HepG2 (cell line): ENCODE results near the gene MRPS35. TPM values are rescaled to one million over a fixed set of nuclear protein-coding genes. Genes with fewer than 3 reads are reported as not detected.

Experiments
- ATAC-seq: fragments of 200-7000 bp; cut with Tn5 transposase; 3 replicates; pipeline ENCODE4 v1.9.1; 2020; ENCODE audit warnings: mild to moderate bottlenecking, moderate library complexity
- BruUV-seq: library from RNA; stranded (reverse); fragments of 400-500 nt; replicated peaks from 2 replicates; lab custom pipeline; 2021; lab: Mats Ljungman, UMichigan
- CTCF ChIA-PET: fragments of 300-600 bp; formaldehyde crosslinking; extraction: SDS; loops from one replicate; lab custom pipeline; 2021; ENCODE audit warnings: low total read pairs, inconsistent platforms, low intra/inter-chr PET ratio; lab: Yijun Ruan, JAX
- POLR2A ChIA-PET: fragments of 350-600 bp; sonication (Branson Sonifier 250); formaldehyde crosslinking; loops from one replicate; lab custom pipeline; 2020; ENCODE audit warnings: antibody characterized with exemption, inconsistent platforms; lab: Yijun Ruan, JAX
- DNase-seq: peaks from one replicate; pipeline ENCODE4 v3.0.0-alpha.2; 2015; ENCODE audit warnings: low spot score
- FAIRE-seq: peaks from 3 replicates; lab custom pipeline; 2011; peaks lifted over from hg19 to GRCh38; lab: Jason Lieb, UNC
- H2AFZ ChIP-seq: one replicate; pipeline ENCODE4 v1.6.1; 2011; ENCODE audit warnings: low read length, inconsistent platforms
- H3K27ac ChIP-seq: fragments of 300-600 bp; 3 replicates; pipeline ENCODE4 v1.8.0; 2011; ENCODE audit warnings: mixed run types, mild to moderate bottlenecking, mixed read lengths, low read length, inconsistent platforms; ENCODE audit not compliant: insufficient read depth; ENCODE audit errors: extremely low read length
- H3K27me3 ChIP-seq, 2 experiments: fragments of 200-600 bp in 1 of 2; 2 replicates in 1 of 2; 3 replicates in 1 of 2; pipeline versions ENCODE4 v1.6.0 to v1.8.0; 2011; ENCODE audit warnings: low read length in 2 of 2, mild to moderate bottlenecking in 2 of 2, moderate library complexity in 2 of 2, inconsistent platforms in 1 of 2; ENCODE audit not compliant: insufficient read depth in 2 of 2, control insufficient read depth in 1 of 2
- H3K36me3 ChIP-seq, 2 experiments: fragments of 200-600 bp in 1 of 2; replicated peaks in 1 of 2; 2 replicates in 1 of 2; 3 replicates in 1 of 2; pipeline versions ENCODE4 v1.5.1 to v1.8.0; 2011; ENCODE audit warnings: low read length in 2 of 2, inconsistent platforms in 1 of 2; ENCODE audit not compliant: insufficient read depth in 2 of 2, control insufficient read depth in 1 of 2
- H3K4me1 ChIP-seq: 2 replicates; pipeline ENCODE4 v1.5.1; 2012; ENCODE audit warnings: low read length, inconsistent platforms; ENCODE audit not compliant: insufficient read depth
- H3K4me2 ChIP-seq: 2 replicates; pipeline ENCODE4 v1.6.0; 2011; ENCODE audit warnings: low read depth, low read length, inconsistent platforms
- H3K4me3 ChIP-seq, 3 experiments: fragments of 200-600 bp in 1 of 3; sonication (generic), shearing (Covaris generic) in 1 of 3; replicated peaks in 1 of 3; 2 replicates each; pipeline ENCODE4 v1.5.1; 2011 to 2016; ENCODE audit warnings: low read length in 3 of 3, inconsistent platforms in 2 of 3, low read depth in 2 of 3, mild to moderate bottlenecking in 2 of 3, control low read depth in 1 of 3, mixed read lengths in 1 of 3; ENCODE audit not compliant: insufficient read depth in 1 of 3
- H3K79me2 ChIP-seq: one replicate; pipeline ENCODE4 v1.6.1; 2011; ENCODE audit warnings: low read length, inconsistent platforms; ENCODE audit not compliant: insufficient read depth
- H3K9ac ChIP-seq: 2 replicates; pipeline ENCODE4 v1.6.0; 2011; ENCODE audit warnings: mild to moderate bottlenecking, low read depth, low read length, inconsistent platforms; ENCODE audit not compliant: insufficient read depth
- H3K9me3 ChIP-seq: 2 replicates; pipeline ENCODE4 v1.5.1; 2012; ENCODE audit warnings: mild to moderate bottlenecking, low read length
- H4K20me1 ChIP-seq: 2 replicates; pipeline ENCODE4 v1.6.0; 2011; ENCODE audit warnings: inconsistent platforms, mild to moderate bottlenecking, low read length, moderate library complexity; ENCODE audit not compliant: insufficient read depth
- CCAR2 ChIP-seq: fragments of 200-400 bp; formaldehyde crosslinking; optimal IDR thresholded peaks from 2 replicates; pipeline ENCODE3; 2018; ENCODE audit warnings: low read depth, mild to moderate bottlenecking, low read length, moderate library complexity
- MED13 ChIP-seq: sonication (generic); formaldehyde crosslinking; IDR thresholded peaks from 2 replicates; pipeline ENCODE4 v1.5.0; 2020; ENCODE audit warnings: missing genetic modification reagents
- TEAD3 ChIP-seq: optimal IDR thresholded peaks from 2 replicates; pipeline ENCODE3; 2016; ENCODE audit warnings: borderline replicate concordance
- ZFP37 ChIP-seq: sonication (generic); formaldehyde crosslinking; IDR thresholded peaks from 2 replicates; pipeline ENCODE4 v1.4.0; 2020; ENCODE audit warnings: missing genetic modification reagents, borderline replicate concordance
- ZNF121 ChIP-seq: sonication (generic); formaldehyde crosslinking; IDR thresholded peaks from 2 replicates; pipeline ENCODE4 v1.5.0; 2020; ENCODE audit warnings: mild to moderate bottlenecking, missing genetic modification reagents
- ZNF577 ChIP-seq: sonication (generic); formaldehyde crosslinking; IDR thresholded peaks from 2 replicates; pipeline ENCODE4 v1.4.0; 2020; ENCODE audit warnings: mild to moderate bottlenecking, low read depth, missing genetic modification reagents, borderline replicate concordance
- ZNF770 ChIP-seq: sonication (generic); formaldehyde crosslinking; IDR thresholded peaks from 2 replicates; pipeline ENCODE4 v1.5.0; 2020; ENCODE audit warnings: mild to moderate bottlenecking, missing genetic modification reagents
- ZNF772 ChIP-seq: sonication (generic); formaldehyde crosslinking; IDR thresholded peaks from 2 replicates; pipeline ENCODE4 v1.5.0; 2020; ENCODE audit warnings: mild to moderate bottlenecking, missing genetic modification reagents
- WGBS: methylation state at CpG from one replicate; pipeline ENCODE4 v1.1.6; 2017; ENCODE audit warnings: low lambda C conversion rate; 5-methylcytosine and 5-hydroxymethylcytosine counted together
- in situ Hi-C: cut with HindIII; loops from 2 replicates; pipeline ENCODE4 v1.10.0; 2017; ENCODE audit warnings: low pct_unique_long_range_greater_than_20kb; ENCODE audit not compliant: extremely low pct_ligation_motif_present
- intact Hi-C: fragments of 100-400 bp; cut with micrococcal nuclease; formaldehyde crosslinking; loops from one replicate; pipeline ENCODE4 v1.10.0; 2022; ENCODE audit not compliant: unreplicated experiment
- polyA plus RNA-seq, 8 experiments: library from polyadenylated mRNA; depleted of rRNA in 3 of 8; stranded (reverse) in 7 of 8; unstranded in 1 of 8; fragments of >200 nt; fragmentation: Illumina TruSeq in 4 of 8; extraction: Trizol in 4 of 8; gene quantifications; 2 replicates each; pipeline versions ENCODE4 v1.2.1 to v1.2.3, GENCODE V29; 2011 to 2016; ENCODE audit warnings: low read depth in 4 of 8, missing spikeins in 1 of 8, mixed read lengths in 1 of 8; ENCODE audit not compliant: insufficient read depth in 1 of 8
- total RNA-seq, 5 experiments: library from RNA; depleted of rRNA; stranded (reverse); fragments of >200 nt; fragmentation: Illumina TruSeq; extraction: Trizol; gene quantifications; 2 replicates each; pipeline ENCODE4 v1.2.3, GENCODE V29; 2016; ENCODE audit warnings: low read depth in 1 of 5

Gene MRPS35
- total and polyA plus RNA-seq, 2 of the 13 experiments (the other 11 are each of a cell fraction or from before 2014, with no cell fraction given), result 63.4 to 104 TPM

DNA sequence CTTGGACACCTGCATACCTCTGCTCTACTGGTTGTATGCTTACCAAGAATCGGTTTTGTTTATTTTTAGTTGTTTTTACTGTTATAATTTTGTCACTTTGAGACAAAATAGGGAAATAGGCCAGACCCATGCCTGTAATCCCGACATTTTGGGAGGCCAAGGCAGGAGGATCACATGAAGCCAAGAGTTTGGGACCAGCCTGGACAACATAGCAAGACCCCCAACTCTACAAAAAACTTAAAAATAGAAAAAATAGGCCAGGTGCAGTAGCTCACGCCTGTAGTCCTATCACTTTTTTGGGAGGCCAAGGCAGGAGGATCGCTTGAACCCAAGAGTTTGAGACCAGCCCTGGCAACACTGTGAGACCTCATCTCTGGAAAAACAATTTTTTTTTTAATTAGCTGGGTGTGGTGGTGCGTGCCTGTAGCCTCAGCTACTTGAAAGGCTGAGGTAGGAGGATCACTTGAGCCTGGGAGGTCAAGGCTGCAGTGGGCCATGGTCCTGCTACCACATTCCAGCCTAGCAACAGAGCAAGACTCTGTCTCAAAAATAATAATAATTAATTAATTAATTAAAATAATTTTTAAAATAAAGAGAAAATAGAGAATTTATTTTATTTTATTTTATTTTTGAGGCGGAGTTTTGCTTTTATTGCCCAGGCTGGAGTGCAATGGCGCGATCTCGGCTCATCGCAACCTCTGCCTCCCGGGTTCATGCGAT is 1.3 kb upstream of the MRPS35 start:
- in situ Hi-C loops, result no loop called here

More for the DNA sequence above, 1.3 kb upstream of the MRPS35 start:
- H3K4me1 ChIP-seq, result peaks cover 51% of the 10 kb centered on the region
- H3K9ac ChIP-seq, result peak overlapping the region; percentile 91
- H3K4me3 ChIP-seq, result peak overlapping the region; percentile 72 to 94 (median 90); a peak in 5 of 6 replicates
- peaks cover 0 to 10% of the 10 kb centered on the region in 2 experiments; a peak in 3 of 5 replicates for H3K36me3 ChIP-seq
- WGBS, result 30% methylated on average over 12 of the region's 12 CpGs
- H3K4me2 ChIP-seq, result peak overlapping the region; percentile 73
- DNase-seq (no peak), FAIRE-seq (no peak), ATAC-seq (no peak)
- H4K20me1 ChIP-seq, result peaks cover 8% of the 10 kb centered on the region; the same call in 1 of the 2 replicates
- no TSS peak for BruUV-seq
- intact Hi-C loops, result loop anchor here (10.0 kb wide), 2 partner anchors 155 to 185 kb away; partner anchors contain the start of gene PPFIBP1
- H3K27ac ChIP-seq, result peak overlapping the region; percentile 82
- peak overlapping the region; percentile 44 for H2AFZ ChIP-seq
- TF ChIP-seq ZNF577 (CRISPR knock-in tag) (no peak), ZNF121 (CRISPR knock-in tag) (peak; percentile 71), ZNF770 (peak; percentile 64), ZNF772 (no peak), ZFP37 (CRISPR knock-in tag) (no peak), TEAD3 (peak; percentile 11), MED13 (CRISPR knock-in tag) (no peak), CCAR2 (no peak)
- ChIA-PET CTCF (no interaction called here), POLR2A (interaction anchor here (1.0 to 1.5 kb wide), 3 partner anchors 13 to 312 kb away, joined by 5 to 18 read pairs (median 6); partner anchors contain the start of genes PPFIBP1 and REP15)
- H3K27me3 ChIP-seq, result peaks cover 0 to 3% of the 10 kb centered on the region in 2 experiments; a peak in 1 of 5 replicates
- H3K79me2 ChIP-seq, result peaks cover 36% of the 10 kb centered on the region
- H3K9me3 ChIP-seq, result no peaks in the 10 kb centered on the region
